ENCODE measurements around the gene TCF25. TPM values are rescaled to one million over a fixed set of nuclear protein-coding genes. Genes with fewer than 3 reads are reported as not detected.
A peak's percentile ranks its signal among the peaks of the same experiment; 100 is the strongest.

The TCF25 gene
- total RNA-seq, 1 experiment from 2014 or later = 79.6 TPM

DNA sequence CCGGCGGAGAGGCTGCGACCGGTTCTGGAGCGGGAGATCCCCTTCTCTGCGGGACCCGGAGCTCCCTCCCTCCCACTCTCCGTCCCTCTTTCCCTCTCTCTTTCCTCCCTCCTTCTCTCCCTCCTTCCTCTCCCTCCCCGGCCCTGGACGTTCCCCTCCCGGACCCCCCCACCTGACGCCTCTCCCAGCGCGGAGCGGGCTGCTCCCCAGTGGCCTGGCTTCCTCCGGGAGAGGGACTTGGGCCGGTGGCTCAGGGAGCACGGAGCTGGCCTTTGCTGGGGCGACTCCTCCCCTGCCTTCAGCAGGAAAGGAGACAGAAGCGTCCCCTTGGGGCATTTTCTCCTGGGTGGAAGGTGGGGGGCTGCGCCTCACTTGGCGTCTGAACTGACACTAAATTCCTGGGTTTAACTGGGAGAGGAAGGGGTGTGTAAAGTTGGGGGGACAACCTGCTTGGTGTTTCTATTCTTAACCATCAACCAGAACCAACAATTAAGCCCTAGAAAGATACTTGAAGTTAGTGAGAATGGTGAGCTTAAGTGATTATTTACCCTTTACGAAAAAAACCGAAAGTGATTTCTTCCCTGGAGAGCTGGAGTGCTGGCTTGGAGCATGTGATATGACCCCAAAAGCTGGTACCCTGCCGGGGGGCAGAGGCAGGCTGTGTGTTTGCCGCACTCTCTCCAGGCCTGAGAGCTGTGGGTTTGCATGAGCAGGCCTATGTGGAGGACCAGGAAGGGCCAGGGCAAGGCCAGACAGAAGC is 44.3 kb upstream of the TCF25 start:
- CTCF ChIA-PET = no interaction called here

DNA sequence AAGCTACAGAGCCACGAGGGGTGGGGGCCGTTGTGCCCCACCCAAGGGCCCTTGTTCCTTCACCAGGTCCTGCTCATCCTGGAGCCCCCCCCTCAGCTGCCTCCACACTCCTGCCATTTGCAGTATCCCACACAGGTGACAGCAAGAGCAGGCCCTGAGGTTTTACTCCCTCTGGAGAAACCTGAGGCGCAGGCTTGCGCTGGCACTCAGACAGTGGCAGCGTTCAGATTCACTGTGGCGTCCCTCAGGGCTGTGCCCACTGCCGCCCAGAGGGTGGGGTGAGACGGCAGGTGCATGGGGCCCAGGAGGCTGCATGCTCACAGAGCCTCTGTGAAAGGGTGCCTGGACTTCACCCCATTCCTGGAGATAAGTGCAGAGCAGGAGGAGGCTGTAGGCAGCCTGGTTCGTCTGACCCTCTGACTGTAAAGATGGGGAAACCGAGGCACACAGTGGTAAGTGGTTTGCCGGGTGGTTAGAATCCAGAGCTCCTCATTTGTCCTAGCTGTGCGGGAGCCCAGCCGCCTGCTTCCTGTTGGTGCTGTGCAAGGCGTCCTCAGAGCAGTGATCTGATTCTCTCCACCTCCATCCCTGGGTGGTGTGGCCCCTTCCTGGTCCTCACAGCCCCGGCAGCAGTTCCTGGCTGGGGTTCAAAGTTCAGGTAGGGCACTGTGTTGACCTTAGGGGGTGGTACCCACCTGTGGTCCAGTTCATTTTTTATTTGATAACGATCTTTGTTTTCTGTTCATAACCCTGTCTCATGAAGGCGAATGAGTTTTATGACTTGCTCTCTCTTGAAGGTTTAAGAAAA is 43.6 kb upstream of the TCF25 start:
- BruUV-seq (replicated peaks) = no TSS peak
- no peak overlapping the region for H3K27ac ChIP-seq (ENCODE audit: low read length)
- peak overlapping the region; percentile 68 for H3K4me3 ChIP-seq (ENCODE audit: low read length)
- no peak overlapping the region for H2AFZ ChIP-seq (ENCODE audit: low read length)
- DNase-seq = no peak
- H4K20me1 ChIP-seq (ENCODE audit: low read length) = no peaks in the 10 kb centered on the region
- TF ChIP-seq, protein P1, sequence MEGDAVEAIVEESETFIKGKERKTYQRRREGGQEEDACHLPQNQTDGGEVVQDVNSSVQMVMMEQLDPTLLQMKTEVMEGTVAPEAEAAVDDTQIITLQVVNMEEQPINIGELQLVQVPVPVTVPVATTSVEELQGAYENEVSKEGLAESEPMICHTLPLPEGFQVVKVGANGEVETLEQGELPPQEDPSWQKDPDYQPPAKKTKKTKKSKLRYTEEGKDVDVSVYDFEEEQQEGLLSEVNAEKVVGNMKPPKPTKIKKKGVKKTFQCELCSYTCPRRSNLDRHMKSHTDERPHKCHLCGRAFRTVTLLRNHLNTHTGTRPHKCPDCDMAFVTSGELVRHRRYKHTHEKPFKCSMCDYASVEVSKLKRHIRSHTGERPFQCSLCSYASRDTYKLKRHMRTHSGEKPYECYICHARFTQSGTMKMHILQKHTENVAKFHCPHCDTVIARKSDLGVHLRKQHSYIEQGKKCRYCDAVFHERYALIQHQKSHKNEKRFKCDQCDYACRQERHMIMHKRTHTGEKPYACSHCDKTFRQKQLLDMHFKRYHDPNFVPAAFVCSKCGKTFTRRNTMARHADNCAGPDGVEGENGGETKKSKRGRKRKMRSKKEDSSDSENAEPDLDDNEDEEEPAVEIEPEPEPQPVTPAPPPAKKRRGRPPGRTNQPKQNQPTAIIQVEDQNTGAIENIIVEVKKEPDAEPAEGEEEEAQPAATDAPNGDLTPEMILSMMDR (conservative IDR thresholded peaks at IDR 0.05; ENCODE audit: low read depth, low read length) = no peak
- TF ChIP-seq EZH2 (IDR thresholded peaks at IDR 0.05; ENCODE audit: low read length, unreplicated experiment) (no peak), EZH2phosphoT487 (IDR thresholded peaks at IDR 0.05; ENCODE audit: borderline replicate concordance, low read length) (no peak)
- H3F3A ChIP-seq (ENCODE audit: low read length, unreplicated experiment) = no peaks in the 10 kb centered on the region
- peak overlapping the region; percentile 80 for H3K4me2 ChIP-seq (ENCODE audit: low read length)
- ATAC-seq = no peak
- H3K79me2 ChIP-seq (ENCODE audit: low read length) = peaks cover 9% of the 10 kb centered on the region; the same call in 1 of the 2 replicates
- intact Hi-C loops (cut with micrococcal nuclease) = no loop called here
- ChIA-PET POLR2A (ENCODE audit: unreplicated experiment) (no interaction called here), CTCF (no interaction called here)
- H3K9ac ChIP-seq (ENCODE audit: low read length) = no peak overlapping the region
- no peaks in the 10 kb centered on the region for H3K27me3 ChIP-seq (ENCODE audit: low read length)
- no peaks in the 10 kb centered on the region for H3K9me2 ChIP-seq (replicated peaks; ENCODE audit: low read length)
- H3K36me3 ChIP-seq (ENCODE audit: low read depth, low read length) = no peaks in the 10 kb centered on the region
- H3K9me3 ChIP-seq (ENCODE audit: low read length) = no peaks in the 10 kb centered on the region
- H3K4me1 ChIP-seq (ENCODE audit: insufficient read depth, low read length) = peaks cover 19% of the 10 kb centered on the region

More for the DNA sequence above, 44.3 kb upstream of the TCF25 start:
- Histone ChIP-seq H3K27me3 (ENCODE audit: low read length) (no peaks in the 10 kb centered on the region), H3K9me2 (replicated peaks; ENCODE audit: low read length) (no peaks in the 10 kb centered on the region), H4K20me1 (ENCODE audit: low read length) (no peaks in the 10 kb centered on the region), H3K27ac (ENCODE audit: low read length) (no peak overlapping the region), H3K4me2 (ENCODE audit: low read length) (peak overlapping the region; percentile 80), H3K4me3 (ENCODE audit: low read length) (peak overlapping the region; percentile 68), H3K79me2 (ENCODE audit: low read length) (peaks cover 9% of the 10 kb centered on the region; the same call in 1 of the 2 replicates), H2AFZ (ENCODE audit: low read length) (0 out of 2 replicates have a peak overlapping the region, but pooled peaks have one; percentile 5), H3K9ac (ENCODE audit: low read length) (peak overlapping the region; percentile 35; the same call in 1 of the 2 replicates), H3K4me1 (ENCODE audit: insufficient read depth, low read length) (peaks cover 16% of the 10 kb centered on the region), H3K36me3 (ENCODE audit: low read depth, low read length) (no peaks in the 10 kb centered on the region), H3F3A (ENCODE audit: low read length, unreplicated experiment) (no peaks in the 10 kb centered on the region), H3K9me3 (ENCODE audit: low read length) (no peaks in the 10 kb centered on the region)
- POLR2A ChIA-PET (ENCODE audit: unreplicated experiment) = no interaction called here
- DNase-seq = no peak
- TSS peak; percentile 74 for BruUV-seq (replicated peaks)
- intact Hi-C loops (cut with micrococcal nuclease) = no loop called here
- ATAC-seq = peak; percentile 19
- no peak for TF ChIP-seq EZH2 (IDR thresholded peaks at IDR 0.05; ENCODE audit: low read length, unreplicated experiment)
- TF ChIP-seq EZH2phosphoT487 (IDR thresholded peaks at IDR 0.05; ENCODE audit: borderline replicate concordance, low read length) = no peak
- TF ChIP-seq, protein P1 (conservative IDR thresholded peaks at IDR 0.05; ENCODE audit: low read depth, low read length) = no peak

Measured in PC-3 (cell line).